Neural cell (in vitro differentiated cells): Measurements from ENCODE around the gene DENND6A.

ENCODE experiments used
- EP300 ChIP-seq: fragments of 450-650 bp; conservative IDR thresholded peaks from 2 replicates; pipeline ENCODE4 v1.6.1; 2014; ENCODE audit warnings: antibody characterized with exemption, mild to moderate bottlenecking, moderate library complexity; ENCODE audit not compliant: poor library complexity, severe bottlenecking
- EZH2 ChIP-seq: fragments of 200-600, 300-800 bp; shearing (Covaris generic), sonication (generic); IDR thresholded peaks from 2 replicates; pipeline ENCODE4 v1.6.1; 2014; ENCODE audit warnings: antibody characterized with exemption, low read length, borderline replicate concordance, mild to moderate bottlenecking; ENCODE audit not compliant: insufficient read depth, poor library complexity, severe bottlenecking
- POLR2AphosphoS5 ChIP-seq: IDR thresholded peaks from 2 replicates; pipeline ENCODE4 v1.6.1; 2012
- RAD21 ChIP-seq: fragments of 450-650 bp; conservative IDR thresholded peaks from 2 replicates; pipeline ENCODE4 v1.6.1; 2014; ENCODE audit warnings: antibody characterized with exemption, mild to moderate bottlenecking, moderate library complexity
- SMC3 ChIP-seq: fragments of 450-650 bp; conservative IDR thresholded peaks from 2 replicates; pipeline ENCODE4 v1.6.1; 2014; ENCODE audit warnings: antibody characterized with exemption, mild to moderate bottlenecking, moderate library complexity; ENCODE audit not compliant: poor library complexity
- TAF1 ChIP-seq: IDR thresholded peaks from 2 replicates; pipeline ENCODE4 v1.6.1; 2012; ENCODE audit warnings: low read depth
- TF ChIP-seq, protein P1 (sequence below): fragments of 450-650 bp; IDR thresholded peaks from 2 replicates; pipeline ENCODE4 v1.5.1; 2014; ENCODE audit warnings: antibody characterized with exemption, mild to moderate bottlenecking, moderate library complexity; ENCODE audit not compliant: poor library complexity, severe bottlenecking

DNA sequence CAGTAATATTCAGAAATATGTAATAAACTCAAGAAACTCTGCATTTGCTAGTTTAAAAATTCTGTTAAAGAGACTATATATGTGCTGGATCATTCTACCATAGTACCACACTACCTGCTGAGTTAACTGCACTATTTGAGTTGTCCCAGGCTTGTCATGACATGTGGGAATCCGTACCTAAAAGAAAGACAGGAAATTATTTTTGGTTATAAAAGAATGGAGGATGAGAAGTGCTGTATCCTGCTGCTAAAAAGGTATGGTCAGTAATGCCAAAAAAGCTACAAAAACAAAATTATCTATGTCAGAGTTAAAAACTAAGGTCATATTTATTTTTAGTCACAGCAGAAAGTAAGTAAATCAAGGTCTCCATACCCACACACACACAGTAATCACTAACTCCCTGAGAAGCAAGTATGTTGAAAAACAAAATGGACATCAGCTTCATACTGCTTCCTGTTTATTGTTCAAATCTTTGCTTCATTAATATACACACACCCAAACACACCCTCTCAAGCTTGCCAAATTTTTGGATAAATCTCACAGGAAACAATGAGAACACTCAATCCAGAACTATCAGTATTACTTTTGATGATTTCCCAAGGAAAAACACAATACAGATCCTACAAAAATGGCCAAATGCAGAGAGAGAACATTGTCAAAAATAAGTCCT, 33.7 kb downstream of the DENND6A start:
- TF ChIP-seq, protein P1, sequence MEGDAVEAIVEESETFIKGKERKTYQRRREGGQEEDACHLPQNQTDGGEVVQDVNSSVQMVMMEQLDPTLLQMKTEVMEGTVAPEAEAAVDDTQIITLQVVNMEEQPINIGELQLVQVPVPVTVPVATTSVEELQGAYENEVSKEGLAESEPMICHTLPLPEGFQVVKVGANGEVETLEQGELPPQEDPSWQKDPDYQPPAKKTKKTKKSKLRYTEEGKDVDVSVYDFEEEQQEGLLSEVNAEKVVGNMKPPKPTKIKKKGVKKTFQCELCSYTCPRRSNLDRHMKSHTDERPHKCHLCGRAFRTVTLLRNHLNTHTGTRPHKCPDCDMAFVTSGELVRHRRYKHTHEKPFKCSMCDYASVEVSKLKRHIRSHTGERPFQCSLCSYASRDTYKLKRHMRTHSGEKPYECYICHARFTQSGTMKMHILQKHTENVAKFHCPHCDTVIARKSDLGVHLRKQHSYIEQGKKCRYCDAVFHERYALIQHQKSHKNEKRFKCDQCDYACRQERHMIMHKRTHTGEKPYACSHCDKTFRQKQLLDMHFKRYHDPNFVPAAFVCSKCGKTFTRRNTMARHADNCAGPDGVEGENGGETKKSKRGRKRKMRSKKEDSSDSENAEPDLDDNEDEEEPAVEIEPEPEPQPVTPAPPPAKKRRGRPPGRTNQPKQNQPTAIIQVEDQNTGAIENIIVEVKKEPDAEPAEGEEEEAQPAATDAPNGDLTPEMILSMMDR: no peak
- TF ChIP-seq POLR2AphosphoS5: no peak
- no peak for TF ChIP-seq SMC3
- TF ChIP-seq TAF1: no peak
- TF ChIP-seq EP300: no peak
- no peak for TF ChIP-seq RAD21
- TF ChIP-seq EZH2: no peak
